ENCODE results near the gene MLN.

The MLN gene

GRCh38 chr6:33771146-33772081 is 32.4 kb downstream of the MLN start:
- DNase-seq (ENCODE audit: low read depth) = peak; percentile 40

- DNase-seq (ENCODE audit: low read depth) = no peak
Observed at GRCh38 chr6:33770833-33771145, 33.0 kb downstream of the MLN start.

- DNase-seq (ENCODE audit: low read depth) = no peak
Observed at GRCh38 chr6:33770124-33770832, 33.5 kb downstream of the MLN start.

- no peak for DNase-seq (ENCODE audit: low read depth)
Observed at GRCh38 chr6:33769248-33769821, 34.5 kb downstream of the MLN start.

GRCh38 chr6:33768644-33769120 is 35.1 kb downstream of the MLN start:
- DNase-seq (ENCODE audit: low read depth) = peak; percentile 57

GRCh38 chr6:33766921-33767907 is 36.6 kb downstream of the MLN start:
- no peak for DNase-seq (ENCODE audit: low read depth)

- DNase-seq (ENCODE audit: low read depth) = no peak
Observed at GRCh38 chr6:33765368-33765767, 38.4 kb downstream of the MLN start.

- DNase-seq (ENCODE audit: low read depth) = no peak
Observed at GRCh38 chr6:33764036-33764435, 39.8 kb downstream of the MLN start.

- DNase-seq (ENCODE audit: low read depth) = no peak
Observed at GRCh38 chr6:33763483-33763882, 40.3 kb downstream of the MLN start.

- no peak for DNase-seq (ENCODE audit: low read depth)
Observed at GRCh38 chr6:33762713-33763112, 41.1 kb downstream of the MLN start.

- no peak for DNase-seq (ENCODE audit: low read depth)
Observed at GRCh38 chr6:33761922-33762629, 41.7 kb downstream of the MLN start.

- DNase-seq (ENCODE audit: low read depth) = no peak
Observed at GRCh38 chr6:33761581-33761921, 42.3 kb downstream of the MLN start.

GRCh38 chr6:33759887-33760629 is 43.7 kb downstream of the MLN start:
- no peak for DNase-seq (ENCODE audit: low read depth)

GRCh38 chr6:33758815-33759216 is 45.0 kb downstream of the MLN start:
- DNase-seq (ENCODE audit: low read depth) = no peak

- no peak for DNase-seq (ENCODE audit: low read depth)
Observed at GRCh38 chr6:33757906-33758305, 45.9 kb downstream of the MLN start.

GRCh38 chr6:33757113-33757512 is 46.7 kb downstream of the MLN start:
- DNase-seq (ENCODE audit: low read depth) = no peak

GRCh38 chr6:33756211-33756954 is 47.4 kb downstream of the MLN start:
- no peak for DNase-seq (ENCODE audit: low read depth)

- DNase-seq (ENCODE audit: low read depth) = no peak
Observed at GRCh38 chr6:33755070-33755869, 48.5 kb downstream of the MLN start.

- no peak for DNase-seq (ENCODE audit: low read depth)
Observed at GRCh38 chr6:33754222-33754621, 49.6 kb downstream of the MLN start.

Data from stimulated activated CD8-positive, alpha-beta memory T cell treated with anti-CD3 and anti-CD28 coated beads, Interleukin-15, amount 100 ng/mL, for 24 hours (primary cell).